ENCODE measurements around the gene MAP4K1. TPM values are rescaled to one million over a fixed set of nuclear protein-coding genes. Genes with fewer than 3 reads are reported as not detected.

MAP4K1 gene
- total RNA-seq, 1 experiment from 2014 or later: 1.5 TPM

DNA sequence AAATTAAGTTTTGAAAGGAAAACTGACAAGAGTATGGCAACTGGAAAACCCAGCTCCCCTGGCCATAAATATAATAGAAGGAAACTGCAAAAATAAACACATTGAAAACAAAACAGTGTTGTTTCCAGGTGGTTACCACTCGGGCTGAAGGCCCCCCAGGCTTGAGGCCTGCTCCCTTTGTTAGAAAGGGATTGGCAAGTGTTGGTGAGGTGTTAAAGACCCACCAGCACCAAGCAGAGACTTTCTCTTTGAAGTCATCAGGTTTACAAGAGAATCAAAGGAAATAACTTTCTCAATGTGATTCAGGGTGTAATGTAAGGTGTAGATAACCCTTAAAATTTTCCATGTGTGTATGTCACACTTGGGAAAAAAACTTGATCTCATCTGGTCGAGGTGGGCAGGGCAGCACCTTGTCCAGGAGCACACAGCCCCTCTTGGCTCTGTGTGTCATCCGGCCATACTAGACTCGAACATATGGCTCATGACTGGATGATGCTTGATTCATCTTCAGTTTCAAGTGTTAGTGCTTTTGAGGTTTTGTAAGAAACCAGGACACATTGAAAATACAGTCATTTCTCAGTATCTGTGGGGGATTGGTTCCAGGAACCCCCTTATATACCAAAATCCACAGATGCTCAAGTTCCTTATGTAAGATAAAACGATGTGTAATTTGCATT, 37.5 kb upstream of the MAP4K1 start:
- DNase-seq (ENCODE audit: low spot score): no peak
- ChIA-PET CTCF (no interaction called here), POLR2A (ENCODE audit: low non-redundant PET) (no interaction called here)
- intact Hi-C loops (cut with micrococcal nuclease; ENCODE audit: unreplicated experiment): no loop called here
- Histone ChIP-seq H3K27me3 (replicated peaks; ENCODE audit: insufficient read depth, low read depth, low read length, poor library complexity) (no peaks in the 10 kb centered on the region), H3K4me3 (ENCODE audit: low read depth, low read length, poor library complexity, severe bottlenecking) (no peak overlapping the region), H3K36me3 (ENCODE audit: insufficient read depth, low read length, poor library complexity, severe bottlenecking) (no peaks in the 10 kb centered on the region), H3K27ac (ENCODE audit: low read depth, low read length, poor library complexity, severe bottlenecking) (peak overlapping the region; percentile 66), H3K4me1 (ENCODE audit: insufficient read depth, low read length, poor library complexity, severe bottlenecking) (peaks cover 76% of the 10 kb centered on the region), H3K9me3 (ENCODE audit: low read depth, low read length, poor library complexity, severe bottlenecking) (no peaks in the 10 kb centered on the region)
- BruUV-seq (replicated peaks): no TSS peak
- no peak for TF ChIP-seq EZH2 (IDR thresholded peaks at IDR 0.05; ENCODE audit: borderline replicate concordance, low read depth, low read length, poor library complexity, severe bottlenecking)
- TF ChIP-seq, protein P1, sequence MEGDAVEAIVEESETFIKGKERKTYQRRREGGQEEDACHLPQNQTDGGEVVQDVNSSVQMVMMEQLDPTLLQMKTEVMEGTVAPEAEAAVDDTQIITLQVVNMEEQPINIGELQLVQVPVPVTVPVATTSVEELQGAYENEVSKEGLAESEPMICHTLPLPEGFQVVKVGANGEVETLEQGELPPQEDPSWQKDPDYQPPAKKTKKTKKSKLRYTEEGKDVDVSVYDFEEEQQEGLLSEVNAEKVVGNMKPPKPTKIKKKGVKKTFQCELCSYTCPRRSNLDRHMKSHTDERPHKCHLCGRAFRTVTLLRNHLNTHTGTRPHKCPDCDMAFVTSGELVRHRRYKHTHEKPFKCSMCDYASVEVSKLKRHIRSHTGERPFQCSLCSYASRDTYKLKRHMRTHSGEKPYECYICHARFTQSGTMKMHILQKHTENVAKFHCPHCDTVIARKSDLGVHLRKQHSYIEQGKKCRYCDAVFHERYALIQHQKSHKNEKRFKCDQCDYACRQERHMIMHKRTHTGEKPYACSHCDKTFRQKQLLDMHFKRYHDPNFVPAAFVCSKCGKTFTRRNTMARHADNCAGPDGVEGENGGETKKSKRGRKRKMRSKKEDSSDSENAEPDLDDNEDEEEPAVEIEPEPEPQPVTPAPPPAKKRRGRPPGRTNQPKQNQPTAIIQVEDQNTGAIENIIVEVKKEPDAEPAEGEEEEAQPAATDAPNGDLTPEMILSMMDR (conservative IDR thresholded peaks at IDR 0.05; ENCODE audit: low read depth, low read length): no peak

DNA sequence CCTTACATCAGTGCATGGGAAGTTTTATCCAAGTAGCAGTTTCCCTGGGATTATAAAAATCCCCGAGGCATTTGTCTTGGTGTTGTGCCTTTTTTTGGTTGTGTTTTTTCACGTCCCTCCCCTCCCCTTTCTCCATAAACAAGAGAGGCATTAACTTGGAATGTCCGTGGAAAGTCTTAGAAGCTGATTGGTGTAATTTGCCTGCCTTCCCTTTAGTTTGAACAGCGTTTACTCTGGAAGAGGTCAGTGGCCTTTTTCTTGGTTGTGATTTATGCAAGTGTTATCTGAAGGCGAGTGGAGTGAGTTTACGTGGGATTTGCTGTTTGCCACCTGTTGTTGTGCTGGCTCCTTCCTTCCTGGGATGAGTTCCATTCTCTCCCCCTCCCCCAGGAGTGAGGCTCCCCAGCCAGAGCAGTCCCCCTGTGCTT, 36.9 kb upstream of the MAP4K1 start:
- DNase-seq (ENCODE audit: low spot score): no peak
- Histone ChIP-seq H3K36me3 (ENCODE audit: insufficient read depth, low read length, poor library complexity, severe bottlenecking) (no peaks in the 10 kb centered on the region), H3K27ac (ENCODE audit: low read depth, low read length, poor library complexity, severe bottlenecking) (peak overlapping the region; percentile 66), H3K27me3 (replicated peaks; ENCODE audit: insufficient read depth, low read depth, low read length, poor library complexity) (no peaks in the 10 kb centered on the region), H3K9me3 (ENCODE audit: low read depth, low read length, poor library complexity, severe bottlenecking) (no peaks in the 10 kb centered on the region), H3K4me3 (ENCODE audit: low read depth, low read length, poor library complexity, severe bottlenecking) (no peak overlapping the region), H3K4me1 (ENCODE audit: insufficient read depth, low read length, poor library complexity, severe bottlenecking) (peaks cover 83% of the 10 kb centered on the region)
- no TSS peak for BruUV-seq (replicated peaks)
- no peak for TF ChIP-seq EZH2 (IDR thresholded peaks at IDR 0.05; ENCODE audit: borderline replicate concordance, low read depth, low read length, poor library complexity, severe bottlenecking)
- TF ChIP-seq, protein P1 (conservative IDR thresholded peaks at IDR 0.05; ENCODE audit: low read depth, low read length): no peak
- intact Hi-C loops (cut with micrococcal nuclease; ENCODE audit: unreplicated experiment): no loop called here
- ChIA-PET POLR2A (ENCODE audit: low non-redundant PET) (no interaction called here), CTCF (no interaction called here)

DNA sequence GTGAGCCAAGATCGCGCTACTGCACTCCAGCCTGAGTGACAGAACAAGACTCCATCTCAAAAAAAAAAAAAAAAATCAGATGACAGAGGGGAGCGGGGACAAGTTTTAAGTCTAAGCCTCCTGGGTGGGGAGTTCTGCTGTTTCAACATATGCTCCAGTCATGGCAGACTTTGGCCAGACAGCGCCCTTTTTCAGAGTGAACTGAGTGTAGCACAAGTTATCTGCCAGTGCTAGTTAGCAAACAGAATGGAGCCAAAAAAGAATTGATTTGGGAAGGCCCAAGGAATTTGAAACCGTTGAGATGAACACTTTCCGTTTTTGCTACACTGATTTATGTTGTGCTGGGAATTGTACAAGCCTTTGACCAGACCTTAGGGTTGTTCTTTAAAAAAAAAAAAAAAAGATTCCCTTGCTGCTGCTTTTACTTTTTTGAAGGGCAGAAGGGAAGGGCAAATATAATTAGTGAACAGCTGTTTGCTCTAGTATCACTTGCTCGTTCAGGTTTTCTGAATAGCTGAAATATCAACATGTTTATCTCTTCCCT, 35.3 kb upstream of the MAP4K1 start:
- H3K9me3 ChIP-seq (ENCODE audit: low read depth, low read length, poor library complexity, severe bottlenecking): no peaks in the 10 kb centered on the region
- CTCF ChIA-PET: no interaction called here
- POLR2A ChIA-PET (ENCODE audit: low non-redundant PET): no interaction called here
- intact Hi-C loops (cut with micrococcal nuclease; ENCODE audit: unreplicated experiment): no loop called here
- H3K4me3 ChIP-seq (ENCODE audit: low read depth, low read length, poor library complexity, severe bottlenecking): no peak overlapping the region
- H3K36me3 ChIP-seq (ENCODE audit: insufficient read depth, low read length, poor library complexity, severe bottlenecking): no peaks in the 10 kb centered on the region
- TF ChIP-seq EZH2 (IDR thresholded peaks at IDR 0.05; ENCODE audit: borderline replicate concordance, low read depth, low read length, poor library complexity, severe bottlenecking): no peak
- TF ChIP-seq, protein P1 (conservative IDR thresholded peaks at IDR 0.05; ENCODE audit: low read depth, low read length): no peak
- no peaks in the 10 kb centered on the region for H3K27me3 ChIP-seq (replicated peaks; ENCODE audit: insufficient read depth, low read depth, low read length, poor library complexity)
- no TSS peak for BruUV-seq (replicated peaks)
- peaks cover 71% of the 10 kb centered on the region for H3K4me1 ChIP-seq (ENCODE audit: insufficient read depth, low read length, poor library complexity, severe bottlenecking)
- H3K27ac ChIP-seq (ENCODE audit: low read depth, low read length, poor library complexity, severe bottlenecking): peak overlapping the region; percentile 58
- DNase-seq (ENCODE audit: low spot score): no peak

Data from A673 (cell line).